ENCODE data around the gene C1orf21. TPM values are rescaled to one million over a fixed set of nuclear protein-coding genes. Genes with fewer than 3 reads are reported as not detected.

The C1orf21 gene
- total RNA-seq, 2 donors from 2014 or later = 10.4 to 15.2 TPM

GRCh38 chr1:184552446-184552845, 165.6 kb downstream of the C1orf21 start:
- no peak for DNase-seq (ENCODE audit: low spot score)
- TF ChIP-seq CTCF (IDR thresholded peaks at IDR 0.05) = no peak
- Histone ChIP-seq H3K36me3 (no peaks in the 10 kb centered on the region), H3K9me3 (no peaks in the 10 kb centered on the region), H3K4me1 (ENCODE audit: control insufficient read depth in 1 of 2, low read depth in 2 of 2) (peaks cover 0 to 5% of the 10 kb centered on the region in 2 donors), H3K27ac (no peak overlapping the region), H3K4me3 (no peak overlapping the region), H3K27me3 (replicated peaks; ENCODE audit: insufficient read depth) (no peaks in the 10 kb centered on the region)
- no peak for ATAC-seq (ENCODE audit: insufficient number of reproducible peaks, low FRiP score, low read depth)

- H3K4me1 ChIP-seq (ENCODE audit: control insufficient read depth in 1 of 2, low read depth in 2 of 2) = peaks cover 0 to 5% of the 10 kb centered on the region in 2 donors
- DNase-seq (ENCODE audit: low spot score) (no peak), ATAC-seq (ENCODE audit: insufficient number of reproducible peaks, low FRiP score, low read depth) (no peak)
- no peak for TF ChIP-seq CTCF (IDR thresholded peaks at IDR 0.05)
- no peaks in the 10 kb centered on the region for H3K27me3 ChIP-seq (replicated peaks; ENCODE audit: insufficient read depth)
- no peaks in the 10 kb centered on the region for H3K36me3 ChIP-seq
- H3K9me3 ChIP-seq = no peaks in the 10 kb centered on the region
- no peak overlapping the region for H3K27ac ChIP-seq
- H3K4me3 ChIP-seq = no peak overlapping the region
Measured at GRCh38 chr1:184553845-184554244, 167.0 kb downstream of the C1orf21 start.

GRCh38 chr1:184555665-184556641, 169.1 kb downstream of the C1orf21 start:
- TF ChIP-seq CTCF (IDR thresholded peaks at IDR 0.05) = no peak
- peaks cover under 1 to 5% of the 10 kb centered on the region in 2 donors for H3K4me1 ChIP-seq (ENCODE audit: control insufficient read depth in 1 of 2, low read depth in 2 of 2)
- no peaks in the 10 kb centered on the region for H3K27me3 ChIP-seq (replicated peaks; ENCODE audit: insufficient read depth)
- ATAC-seq (ENCODE audit: insufficient number of reproducible peaks, low FRiP score, low read depth) = no peak
- H3K9me3 ChIP-seq = no peaks in the 10 kb centered on the region
- no peak for DNase-seq (ENCODE audit: low spot score)
- H3K36me3 ChIP-seq = no peaks in the 10 kb centered on the region
- no peak overlapping the region for H3K4me3 ChIP-seq
- no peak overlapping the region for H3K27ac ChIP-seq

GRCh38 chr1:184556665-184557064, 169.8 kb downstream of the C1orf21 start:
- no peak for TF ChIP-seq CTCF (IDR thresholded peaks at IDR 0.05)
- no peaks in the 10 kb centered on the region for H3K9me3 ChIP-seq
- no peak overlapping the region for H3K4me3 ChIP-seq
- ATAC-seq (ENCODE audit: insufficient number of reproducible peaks, low FRiP score, low read depth) (no peak), DNase-seq (ENCODE audit: low spot score) (no peak)
- peaks cover 7 to 8% of the 10 kb centered on the region in 2 donors for H3K4me1 ChIP-seq (ENCODE audit: control insufficient read depth in 1 of 2, low read depth in 2 of 2)
- H3K36me3 ChIP-seq = no peaks in the 10 kb centered on the region
- no peak overlapping the region for H3K27ac ChIP-seq
- H3K27me3 ChIP-seq (replicated peaks; ENCODE audit: insufficient read depth) = no peaks in the 10 kb centered on the region

GRCh38 chr1:184557423-184558347, 170.9 kb downstream of the C1orf21 start:
- peaks cover 15 to 18% of the 10 kb centered on the region in 2 donors for H3K4me1 ChIP-seq (ENCODE audit: control insufficient read depth in 1 of 2, low read depth in 2 of 2)
- H3K36me3 ChIP-seq = no peaks in the 10 kb centered on the region
- H3K4me3 ChIP-seq = no peak overlapping the region
- no peak overlapping the region for H3K27ac ChIP-seq
- no peaks in the 10 kb centered on the region for H3K9me3 ChIP-seq
- ATAC-seq (ENCODE audit: insufficient number of reproducible peaks, low FRiP score, low read depth) (no peak), DNase-seq (ENCODE audit: low spot score) (no peak)
- no peaks in the 10 kb centered on the region for H3K27me3 ChIP-seq (replicated peaks; ENCODE audit: insufficient read depth)
- no peak for TF ChIP-seq CTCF (IDR thresholded peaks at IDR 0.05)
